GM19397 (cell line): ENCODE data around the gene DDX54.
"Not testable (repeated sequence)": the region's sequence is repeated elsewhere in the genome, so short reads cannot be mapped to it uniquely, and the experiment has no call there.

Experiments
- ATAC-seq: cut with Tn5 transposase; IDR thresholded peaks from one replicate; pipeline ENCODE4 v1.9.1; 2021; ENCODE audit warnings: mild to moderate bottlenecking, moderate library complexity; ENCODE audit not compliant: unreplicated experiment

The DDX54 gene

DNA sequence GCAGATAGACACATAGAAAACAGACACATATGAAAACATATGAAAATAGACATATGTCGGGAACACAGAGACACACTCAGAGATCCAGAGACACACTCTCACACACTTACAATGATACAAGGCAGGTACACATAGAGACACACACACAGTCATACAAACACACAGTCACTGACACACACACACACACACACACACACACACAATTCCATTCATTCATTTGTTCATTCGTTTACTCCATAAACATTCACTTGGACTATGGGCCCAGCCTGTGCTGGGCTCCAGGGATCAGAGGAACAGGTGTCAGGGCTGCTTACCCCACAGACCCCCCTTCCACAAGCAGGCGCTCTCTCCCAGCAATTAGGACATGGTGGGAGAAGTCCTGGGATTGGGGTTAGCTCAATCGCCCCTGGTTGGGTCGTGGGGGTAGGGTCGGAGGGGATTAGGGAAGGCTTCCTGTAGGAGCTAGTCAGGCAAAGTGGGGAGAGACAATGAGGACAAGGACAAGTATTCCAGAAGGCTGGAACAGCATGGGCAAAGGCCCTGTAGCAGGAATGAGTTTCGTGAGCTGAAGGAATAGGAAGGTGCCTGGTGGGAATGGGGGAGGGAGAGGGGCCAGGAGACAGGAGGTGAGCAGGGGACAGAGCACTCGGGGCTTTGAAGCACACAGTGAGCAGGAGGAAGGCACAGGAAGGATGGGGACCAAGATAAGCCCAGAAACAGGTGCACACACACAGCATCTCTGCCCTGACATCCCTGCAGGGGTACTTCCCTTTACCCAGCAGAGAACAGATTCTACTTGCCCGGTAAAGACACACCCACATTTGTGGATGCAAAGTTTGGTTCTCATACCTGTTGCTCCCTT, 56.2 kb downstream of the DDX54 start:
- no peak for ATAC-seq

DNA sequence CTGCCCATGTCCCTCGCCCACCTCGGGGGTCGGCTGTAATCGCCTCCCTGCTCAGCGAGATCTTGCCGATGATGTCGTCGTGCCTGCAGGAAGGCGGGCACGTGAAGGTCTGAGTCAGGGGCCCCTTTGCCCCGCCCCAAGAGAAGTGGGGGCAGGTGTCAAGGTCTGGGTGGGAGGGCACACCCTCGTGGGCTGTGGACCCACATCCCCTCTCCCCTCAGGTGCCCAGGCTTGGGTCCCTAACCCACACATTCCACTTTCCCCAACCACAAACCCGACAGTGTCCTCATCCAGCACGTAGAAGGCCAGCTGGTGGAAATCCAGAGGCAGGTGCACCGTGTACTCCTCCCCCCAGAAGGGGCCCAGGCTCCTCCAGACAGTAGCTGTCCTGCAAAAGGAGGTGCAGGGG, 57.5 kb downstream of the DDX54 start:
- no peak for ATAC-seq

DNA sequence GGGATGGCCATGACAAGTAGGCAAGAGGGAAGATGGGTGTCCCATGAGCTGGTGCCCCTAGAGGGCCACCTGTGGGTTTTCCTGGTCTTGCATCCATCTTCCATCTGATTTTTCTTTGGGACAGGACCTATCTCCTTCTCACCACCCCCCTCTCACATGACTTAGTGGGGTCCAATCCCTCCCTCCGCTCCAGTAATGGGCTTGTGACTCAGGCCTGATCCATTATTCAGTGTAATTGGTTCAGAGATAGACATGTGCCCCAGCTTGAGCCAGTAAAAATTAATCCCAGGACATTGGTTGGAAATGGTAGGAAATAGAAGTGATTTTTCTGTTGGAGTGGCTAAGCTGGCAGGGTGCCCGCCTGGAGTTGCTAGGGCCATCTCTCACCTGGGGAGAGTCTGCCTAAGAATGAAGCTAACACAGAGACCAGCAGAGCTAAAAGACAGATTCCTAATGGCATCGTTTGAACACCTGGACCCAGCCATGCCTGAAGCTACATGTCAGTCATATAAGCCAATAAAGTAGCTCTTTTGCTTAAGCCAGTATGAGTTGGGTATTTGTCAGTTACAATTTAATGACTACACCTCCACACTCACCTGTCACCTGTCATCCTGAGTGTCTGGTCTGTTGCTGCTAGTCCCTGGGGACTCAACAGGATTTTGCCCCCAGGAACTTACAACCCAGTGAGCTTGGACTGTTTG, 64.5 kb downstream of the DDX54 start:
- no peak for ATAC-seq

DNA sequence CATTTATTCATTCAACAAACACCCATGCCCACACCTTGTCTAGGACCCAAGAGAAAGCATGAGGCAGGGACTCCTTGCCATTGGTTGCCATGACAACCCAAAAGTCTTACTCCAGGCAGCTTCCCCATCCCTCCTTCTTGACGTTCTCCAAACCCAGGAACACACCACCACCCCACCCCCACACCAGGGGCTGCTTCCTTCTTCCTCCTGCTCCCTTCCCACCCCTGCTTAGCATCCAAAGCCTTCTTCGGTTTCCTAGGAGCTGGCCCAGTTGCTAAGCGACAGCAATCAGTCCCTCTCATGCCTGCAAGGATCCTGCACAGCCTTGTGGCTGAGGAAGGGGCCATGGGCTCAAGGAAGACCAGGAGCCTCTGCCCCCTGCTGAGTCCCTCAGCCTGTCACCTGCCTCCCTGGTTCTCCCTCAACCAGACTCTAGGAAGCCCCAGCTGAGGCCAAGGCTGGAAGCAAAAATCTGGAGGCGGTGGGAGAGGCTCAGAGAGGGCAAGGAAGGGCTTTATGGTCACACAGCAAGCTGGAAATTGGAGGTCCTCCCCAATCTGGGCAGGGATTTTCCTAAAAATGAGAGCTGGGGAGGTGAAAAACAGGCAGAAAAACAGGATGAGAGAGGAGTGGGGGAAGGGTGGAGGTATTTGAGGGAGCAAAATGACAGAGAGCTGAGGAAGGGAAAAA, 65.2 kb downstream of the DDX54 start:
- ATAC-seq, result no peak

DNA sequence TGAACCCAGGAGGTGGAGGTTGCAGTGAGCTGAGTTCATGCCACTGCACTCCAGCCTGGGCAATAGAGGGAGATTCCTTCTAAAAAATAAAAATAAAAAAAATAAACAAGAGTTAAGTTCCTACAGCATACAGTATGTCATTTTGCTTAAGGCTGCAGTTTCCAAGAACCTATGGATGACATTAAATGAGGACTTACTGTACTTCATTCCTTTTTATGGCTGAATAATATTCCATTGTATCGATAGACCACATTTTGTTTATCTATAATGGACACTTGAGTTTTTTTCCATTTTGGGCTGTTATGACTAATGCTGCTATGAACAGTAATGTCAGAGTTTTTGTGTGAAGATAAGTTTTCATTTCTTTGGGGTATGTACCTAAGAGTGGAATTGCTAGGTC, 67.1 kb downstream of the DDX54 start:
- no peak for ATAC-seq

DNA sequence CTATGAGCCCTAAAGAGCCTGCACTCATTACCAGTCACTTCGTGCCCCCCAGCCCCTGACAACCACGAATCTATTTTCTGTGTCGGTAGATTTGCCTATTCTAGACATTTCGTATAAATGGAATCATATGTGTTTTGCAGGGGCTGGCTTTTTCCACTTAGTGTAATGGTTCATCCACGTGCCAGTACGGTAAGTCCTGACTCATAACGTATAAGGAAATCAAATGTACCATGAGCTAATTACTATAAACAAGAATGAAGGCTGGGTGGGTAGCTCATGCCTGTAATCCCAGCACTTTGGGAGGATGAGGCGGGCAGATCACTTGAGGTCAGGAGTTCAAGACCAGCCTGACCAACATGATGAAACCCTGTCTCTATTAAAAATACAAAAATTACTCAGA, 67.6 kb downstream of the DDX54 start:
- ATAC-seq, result not testable (repeated sequence)

DNA sequence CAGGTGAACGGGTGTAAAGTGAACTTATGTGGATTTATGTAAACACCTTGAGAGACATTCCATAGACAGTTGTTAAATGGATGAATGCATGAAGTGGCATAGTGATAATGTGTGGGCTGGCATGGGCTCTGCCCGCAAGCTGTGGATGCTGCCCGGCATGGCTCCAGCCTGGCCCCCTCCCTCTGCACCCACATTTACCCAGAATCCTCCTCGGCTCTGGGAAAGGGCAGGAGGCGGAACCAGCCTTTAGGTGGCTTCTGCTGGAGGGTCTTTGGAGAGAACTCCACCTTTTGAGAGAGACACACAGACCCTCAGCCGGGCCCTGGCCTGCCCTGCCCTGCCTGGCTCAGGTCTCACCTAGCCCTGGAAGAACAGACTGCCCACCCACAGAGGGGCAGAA, 68.4 kb downstream of the DDX54 start:
- no peak for ATAC-seq

DNA sequence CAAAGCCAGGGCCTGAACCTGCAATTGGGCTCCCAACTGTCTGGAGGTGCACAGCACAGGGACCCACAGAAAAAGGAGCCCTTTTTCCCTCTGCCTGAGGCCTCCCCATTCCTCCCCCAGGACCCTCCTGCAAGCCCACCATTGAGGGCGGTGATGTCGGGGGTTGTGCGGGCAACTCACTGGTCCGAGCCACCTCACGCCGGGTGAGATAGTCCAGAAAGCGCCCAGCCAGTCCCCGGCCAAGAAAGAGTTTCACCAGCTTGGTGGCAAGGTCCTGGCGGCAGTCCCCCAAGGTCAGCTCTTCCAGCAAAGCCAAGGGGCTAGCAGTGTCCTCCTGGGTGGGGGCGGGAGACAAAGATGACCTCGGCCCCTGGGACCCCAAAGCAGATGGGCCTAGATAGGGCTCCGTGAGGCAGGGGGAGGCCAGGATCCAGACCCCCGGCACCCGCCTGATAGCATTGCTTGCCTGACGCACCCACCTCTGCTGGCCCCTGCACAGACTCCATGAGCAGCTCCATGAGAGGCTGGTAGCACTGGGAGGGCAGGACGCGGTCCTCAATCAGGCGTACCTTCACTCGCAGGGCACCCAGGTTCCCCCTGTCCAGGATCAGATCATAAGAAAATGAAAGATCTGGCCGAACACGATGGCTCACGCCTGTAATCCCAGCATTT, 69.7 kb downstream of the DDX54 start:
- ATAC-seq, result no peak

DNA sequence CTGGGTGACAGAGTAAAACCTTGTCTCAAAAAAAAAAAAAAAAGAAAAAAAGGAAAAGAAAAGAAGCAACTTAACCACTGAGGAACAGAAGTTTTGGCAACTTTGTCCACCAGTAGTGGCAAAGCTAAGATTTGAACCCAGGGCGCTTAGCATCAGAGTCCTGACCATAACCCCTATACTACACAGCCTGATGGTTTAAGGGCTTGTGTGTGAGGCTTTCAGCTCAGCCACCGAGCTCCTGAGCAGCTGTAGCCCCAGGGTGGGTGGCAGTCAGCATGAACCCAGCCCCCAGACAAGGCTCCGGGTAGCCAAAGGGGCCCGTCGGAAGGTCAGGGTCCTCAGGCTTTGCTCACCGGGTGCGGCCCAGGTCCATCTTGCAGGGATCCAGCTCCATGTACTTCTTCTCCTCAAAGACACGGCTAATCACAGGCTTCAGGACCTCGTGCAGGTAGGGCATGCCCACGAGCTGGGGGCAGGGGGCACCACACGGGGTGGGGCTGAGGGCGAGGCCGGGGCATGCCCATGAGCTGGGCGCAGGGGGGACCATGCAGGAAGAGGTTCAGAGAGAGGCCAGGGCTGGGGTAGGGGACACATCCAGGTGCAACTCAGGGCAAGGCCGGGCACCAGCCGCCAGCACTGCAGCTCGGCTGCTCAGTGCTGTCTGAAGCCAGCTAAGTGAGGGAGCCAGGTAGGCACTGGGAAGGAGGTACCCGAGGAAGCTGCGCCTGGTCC, 70.7 kb downstream of the DDX54 start:
- no peak for ATAC-seq

DNA sequence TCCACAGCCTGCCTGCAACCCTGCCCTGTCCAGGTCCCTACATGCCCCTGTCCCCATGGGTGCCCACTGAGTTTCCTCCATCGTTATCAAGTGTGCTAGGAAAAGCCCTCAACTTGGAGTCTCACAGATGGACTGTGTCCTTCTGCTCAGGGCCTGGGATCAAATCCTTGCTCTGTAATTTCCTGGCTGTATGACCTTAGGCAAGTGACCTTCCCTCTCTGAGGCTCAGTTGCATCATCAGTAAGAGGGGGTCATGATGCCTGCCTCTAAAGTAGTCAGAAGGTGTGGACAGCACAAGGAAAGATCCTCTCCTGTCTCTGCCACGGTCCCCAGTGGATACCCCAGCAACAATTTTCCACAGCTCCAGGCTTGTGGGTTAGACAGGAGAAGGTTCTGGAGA, 71.9 kb downstream of the DDX54 start:
- ATAC-seq, result no peak

DNA sequence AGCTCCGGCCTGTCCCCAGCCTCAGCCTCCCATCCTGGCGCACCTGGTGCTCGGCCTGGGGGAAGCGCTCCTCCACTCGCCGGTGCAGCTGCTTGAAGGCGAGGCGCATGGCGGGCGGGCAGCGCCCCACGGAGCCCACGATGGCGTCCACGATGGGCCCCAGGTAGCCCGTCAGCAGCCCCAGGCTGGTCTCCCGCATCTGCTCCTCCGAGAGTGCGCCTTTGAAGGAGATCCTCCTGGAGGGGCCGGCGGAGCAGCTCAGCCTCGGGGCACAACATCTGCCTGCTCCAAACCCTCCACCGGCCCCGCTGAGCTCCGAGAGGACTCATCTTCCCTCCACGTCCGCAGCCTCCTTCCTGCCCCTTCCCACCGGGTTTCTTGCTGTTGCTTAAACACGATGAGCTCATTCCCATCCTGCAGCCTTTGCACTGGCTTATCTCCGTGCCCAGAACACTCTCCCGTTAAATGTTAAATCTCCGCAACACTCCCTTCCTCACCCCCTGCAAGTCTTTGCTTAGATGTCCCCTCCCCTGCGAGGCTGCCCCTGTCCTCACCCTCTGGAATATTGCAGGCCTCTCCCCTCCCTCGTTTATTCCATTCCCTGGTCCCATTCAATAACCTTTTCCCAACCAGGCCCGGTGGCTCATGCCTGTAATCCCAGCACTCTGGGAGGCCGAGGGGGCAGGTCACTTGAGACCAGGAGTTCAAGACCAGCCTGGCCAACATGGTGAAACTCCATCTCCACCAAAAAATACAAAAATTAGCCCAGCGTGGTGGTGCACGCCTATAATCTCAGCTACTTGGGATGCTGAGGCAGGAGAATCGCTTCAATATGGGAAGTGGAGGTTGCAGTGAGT, 73.0 kb downstream of the DDX54 start:
- no peak for ATAC-seq

DNA sequence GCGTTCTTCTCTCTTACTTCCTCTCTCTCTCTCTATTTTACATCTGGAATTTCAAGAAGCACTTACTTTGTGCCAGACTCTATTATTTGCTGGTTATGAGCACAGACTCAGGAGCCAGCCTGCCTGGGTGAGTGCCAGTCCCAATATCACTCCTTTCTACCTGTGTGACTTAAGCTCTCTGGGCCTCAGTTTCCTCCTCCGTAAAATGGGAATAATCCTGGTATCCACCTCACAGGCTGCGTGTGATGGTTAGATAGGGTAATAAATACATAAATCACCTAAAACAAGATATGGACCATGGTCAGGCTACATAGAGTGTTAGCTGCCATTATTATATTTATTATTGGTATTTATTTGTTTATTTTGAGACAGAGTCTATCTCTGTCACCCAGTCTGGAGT, 74.0 kb downstream of the DDX54 start:
- no peak for ATAC-seq

DNA sequence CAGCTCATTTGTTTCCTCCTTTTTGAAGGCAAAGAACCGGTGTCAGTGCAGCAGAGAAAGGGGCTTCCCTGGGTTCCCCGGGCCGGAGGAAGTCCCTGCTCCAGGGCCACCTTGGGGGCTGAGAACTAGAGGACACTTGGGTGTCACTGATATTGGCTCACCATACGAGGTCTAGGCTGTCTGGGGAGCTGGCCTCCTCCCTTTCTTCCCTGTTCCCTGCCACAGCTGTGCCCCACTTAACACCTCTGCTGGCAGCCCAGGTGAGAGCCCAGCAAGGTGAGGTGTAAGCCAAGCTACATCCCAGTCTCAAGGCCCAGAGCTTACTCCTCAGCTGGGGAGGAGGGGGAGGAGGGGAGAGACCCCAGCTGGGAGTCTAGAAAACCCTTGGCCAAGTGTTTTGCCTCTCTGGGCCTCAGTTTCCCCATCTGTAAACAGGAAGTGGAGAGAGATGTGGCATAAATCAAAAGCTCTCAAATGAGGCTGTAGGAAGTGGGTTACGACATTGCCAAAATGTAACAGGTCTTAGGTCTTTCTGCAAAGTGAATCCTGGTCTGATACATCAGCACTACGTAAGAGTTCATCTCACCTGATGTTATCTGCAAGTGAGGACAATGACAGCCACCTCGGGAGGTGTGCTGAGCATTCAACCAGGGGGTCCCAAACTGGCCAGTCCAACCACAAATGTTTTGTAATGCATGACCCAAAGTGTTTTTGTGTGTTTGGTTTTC, 75.2 kb downstream of the DDX54 start:
- ATAC-seq, result no peak

DNA sequence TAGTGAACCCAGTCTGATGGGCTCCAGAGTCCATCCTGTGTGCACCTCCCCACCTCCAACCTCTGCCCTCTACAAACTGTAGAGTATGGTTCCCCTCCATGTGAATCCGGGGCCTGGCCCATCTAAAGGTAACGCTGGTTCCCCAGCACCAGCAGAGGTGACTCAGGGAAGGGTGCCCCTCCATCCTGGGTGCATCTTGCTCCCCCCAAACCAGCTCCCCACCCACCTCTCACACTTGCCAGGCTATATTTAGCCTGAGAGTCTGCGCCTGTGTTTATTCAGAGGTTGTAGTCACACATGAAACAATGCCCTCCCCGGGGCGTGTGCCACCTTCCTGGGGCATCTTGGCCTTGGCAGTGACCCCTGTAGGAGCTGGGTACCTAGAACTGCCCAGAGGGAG, 75.9 kb downstream of the DDX54 start:
- no peak for ATAC-seq

DNA sequence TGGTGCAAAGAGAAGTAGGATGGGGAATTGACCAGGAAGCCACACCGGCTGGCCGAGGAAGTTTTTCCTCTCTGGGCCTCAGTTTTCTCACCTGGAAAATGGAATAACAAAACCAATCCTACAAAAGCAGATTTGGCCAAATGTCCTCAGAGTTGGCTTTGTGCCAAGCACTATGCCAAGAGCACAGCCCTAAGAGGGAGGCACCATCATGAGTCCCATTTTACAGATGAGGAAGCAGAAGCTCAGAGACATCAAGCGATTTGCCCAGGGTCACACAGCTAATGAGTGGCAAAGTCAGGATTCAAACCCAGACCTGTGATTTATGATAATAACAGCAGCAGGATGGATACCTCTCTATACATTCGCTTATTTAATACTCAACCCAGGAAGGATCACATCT, 77.0 kb downstream of the DDX54 start:
- no peak for ATAC-seq
